Muscle layer of colon (tissue), 2 donors: ENCODE measurements around the gene FLNC.

Experiments
- H3K27ac ChIP-seq: one replicate; pipeline ENCODE4 v1.7.0; 2013; ENCODE audit warnings: low read depth, mild to moderate bottlenecking, low read length, moderate library complexity
- H3K27me3 ChIP-seq, 2 donors: one replicate each; pipeline ENCODE4 v1.7.0; 2013; ENCODE audit warnings: low read length in 2 of 2, mild to moderate bottlenecking in 2 of 2; ENCODE audit not compliant: insufficient read depth in 2 of 2, control insufficient read depth in 1 of 2
- H3K36me3 ChIP-seq: one replicate; pipeline ENCODE4 v1.7.0; 2013; ENCODE audit warnings: mild to moderate bottlenecking, low read length; ENCODE audit not compliant: insufficient read depth
- H3K4me1 ChIP-seq: one replicate; pipeline ENCODE4 v1.7.0; 2013; ENCODE audit warnings: mild to moderate bottlenecking, low read length; ENCODE audit not compliant: insufficient read depth
- H3K4me3 ChIP-seq, 2 donors: one replicate each; pipeline ENCODE4 v1.7.0; 2013; ENCODE audit warnings: low read length in 2 of 2, low read depth in 1 of 2, mild to moderate bottlenecking in 1 of 2, moderate library complexity in 1 of 2
- H3K9ac ChIP-seq: one replicate; pipeline ENCODE4 v1.7.0; 2013; ENCODE audit warnings: low read length
- H3K9me3 ChIP-seq: one replicate; pipeline ENCODE4 v1.7.0; 2013; ENCODE audit warnings: mild to moderate bottlenecking, low read length
- donor health status: abdominal sarcoma.
- donor health status: Adenocarcinoma of cecum.

Gene FLNC

DNA sequence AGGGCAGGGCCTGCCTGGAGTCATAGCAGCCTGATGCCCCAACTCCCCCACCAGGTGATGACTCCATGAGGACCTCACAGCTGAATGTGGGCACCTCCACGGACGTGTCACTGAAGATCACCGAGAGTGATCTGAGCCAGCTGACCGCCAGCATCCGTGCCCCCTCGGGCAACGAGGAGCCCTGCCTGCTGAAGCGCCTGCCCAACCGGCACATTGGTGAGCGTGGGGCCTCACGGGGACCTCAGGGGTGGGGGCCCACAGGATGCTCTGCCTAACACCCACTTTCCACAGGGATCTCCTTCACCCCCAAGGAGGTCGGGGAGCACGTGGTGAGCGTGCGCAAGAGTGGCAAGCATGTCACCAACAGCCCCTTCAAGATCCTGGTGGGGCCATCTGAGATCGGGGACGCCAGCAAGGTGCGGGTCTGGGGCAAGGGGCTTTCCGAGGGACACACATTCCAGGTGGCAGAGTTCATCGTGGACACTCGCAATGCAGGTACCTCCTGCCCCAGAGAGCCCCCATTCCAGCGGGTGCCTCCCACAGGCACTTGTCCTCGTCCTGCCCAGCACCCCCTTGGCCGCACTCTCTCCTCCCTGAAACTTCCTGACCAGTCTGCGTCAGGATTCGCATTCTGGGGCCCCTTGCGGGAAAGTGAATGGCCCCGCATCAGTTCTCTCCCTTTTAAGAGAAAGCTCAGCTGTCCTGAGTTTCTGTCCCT lies 22.5 kb downstream of the FLNC start:
- Histone ChIP-seq H3K4me1 (no peaks in the 10 kb centered on the region), H3K4me3 (no peak overlapping the region), H3K27ac (no peak overlapping the region), H3K9me3 (no peaks in the 10 kb centered on the region), H3K27me3 (no peaks in the 10 kb centered on the region), H3K9ac (no peak overlapping the region), H3K36me3 (peaks cover 92% of the 10 kb centered on the region)

DNA sequence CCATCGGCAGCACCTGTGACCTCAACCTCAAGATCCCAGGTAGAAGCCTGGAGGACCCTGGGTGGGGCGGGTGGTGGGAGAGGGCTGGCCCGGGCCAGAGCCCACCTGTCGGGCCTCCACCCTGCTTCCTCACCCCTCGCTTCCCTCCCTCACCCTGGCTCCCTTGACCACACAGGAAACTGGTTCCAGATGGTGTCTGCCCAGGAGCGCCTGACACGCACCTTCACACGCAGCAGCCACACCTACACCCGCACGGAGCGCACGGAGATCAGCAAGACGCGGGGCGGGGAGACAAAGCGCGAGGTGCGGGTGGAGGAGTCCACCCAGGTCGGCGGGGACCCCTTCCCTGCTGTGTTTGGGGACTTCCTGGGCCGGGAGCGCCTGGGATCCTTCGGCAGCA lies 23.6 kb downstream of the FLNC start:
- Histone ChIP-seq H3K9me3 (no peaks in the 10 kb centered on the region), H3K4me1 (peaks cover 5% of the 10 kb centered on the region), H3K27ac (no peak overlapping the region), H3K36me3 (peaks cover 81% of the 10 kb centered on the region), H3K9ac (no peak overlapping the region), H3K27me3 (no peaks in the 10 kb centered on the region), H3K4me3 (no peak overlapping the region)

DNA sequence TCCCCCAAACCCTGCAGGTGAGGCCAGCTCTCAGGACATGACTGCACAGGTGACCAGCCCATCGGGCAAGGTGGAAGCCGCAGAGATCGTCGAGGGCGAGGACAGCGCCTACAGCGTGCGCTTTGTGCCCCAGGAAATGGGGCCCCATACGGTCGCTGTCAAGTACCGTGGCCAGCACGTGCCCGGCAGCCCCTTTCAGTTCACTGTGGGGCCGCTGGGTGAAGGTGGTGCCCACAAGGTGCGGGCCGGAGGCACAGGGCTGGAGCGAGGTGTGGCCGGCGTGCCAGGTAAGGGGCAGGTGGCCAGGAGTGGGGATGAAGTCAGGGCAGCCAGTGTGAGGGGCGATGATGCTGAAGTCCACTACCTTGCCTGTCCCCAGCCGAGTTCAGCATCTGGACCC lies 24.2 kb downstream of the FLNC start:
- Histone ChIP-seq H3K4me3 (no peak overlapping the region), H3K27ac (no peak overlapping the region), H3K9ac (no peak overlapping the region), H3K9me3 (no peaks in the 10 kb centered on the region), H3K4me1 (peaks cover 11% of the 10 kb centered on the region), H3K27me3 (no peaks in the 10 kb centered on the region), H3K36me3 (peaks cover 75% of the 10 kb centered on the region)

DNA sequence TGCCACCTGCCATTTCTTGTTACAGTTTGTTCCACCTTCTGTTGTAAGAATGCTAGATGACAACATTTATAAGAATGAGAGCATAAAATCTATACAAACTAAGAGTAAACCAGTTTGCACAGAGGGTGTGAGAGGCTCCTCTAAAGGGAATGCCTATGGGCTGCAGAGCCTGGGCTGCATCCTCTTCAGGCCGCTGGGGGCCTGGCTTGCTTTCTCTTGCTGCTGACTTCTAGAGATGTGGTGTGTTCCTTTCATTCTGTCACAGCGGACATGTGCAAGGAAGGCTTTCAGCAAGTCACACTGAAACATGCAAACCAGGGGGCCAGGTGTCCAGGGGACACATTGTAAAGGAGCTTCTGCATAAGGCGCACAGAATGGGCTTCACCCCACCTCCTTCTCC lies 25.4 kb downstream of the FLNC start:
- no peaks in the 10 kb centered on the region for H3K27me3 ChIP-seq
- no peak overlapping the region for H3K27ac ChIP-seq
- H3K4me3 ChIP-seq: no peak overlapping the region
- H3K36me3 ChIP-seq: peaks cover 64% of the 10 kb centered on the region
- H3K9ac ChIP-seq: no peak overlapping the region
- peaks cover 23% of the 10 kb centered on the region for H3K4me1 ChIP-seq
- no peaks in the 10 kb centered on the region for H3K9me3 ChIP-seq

DNA sequence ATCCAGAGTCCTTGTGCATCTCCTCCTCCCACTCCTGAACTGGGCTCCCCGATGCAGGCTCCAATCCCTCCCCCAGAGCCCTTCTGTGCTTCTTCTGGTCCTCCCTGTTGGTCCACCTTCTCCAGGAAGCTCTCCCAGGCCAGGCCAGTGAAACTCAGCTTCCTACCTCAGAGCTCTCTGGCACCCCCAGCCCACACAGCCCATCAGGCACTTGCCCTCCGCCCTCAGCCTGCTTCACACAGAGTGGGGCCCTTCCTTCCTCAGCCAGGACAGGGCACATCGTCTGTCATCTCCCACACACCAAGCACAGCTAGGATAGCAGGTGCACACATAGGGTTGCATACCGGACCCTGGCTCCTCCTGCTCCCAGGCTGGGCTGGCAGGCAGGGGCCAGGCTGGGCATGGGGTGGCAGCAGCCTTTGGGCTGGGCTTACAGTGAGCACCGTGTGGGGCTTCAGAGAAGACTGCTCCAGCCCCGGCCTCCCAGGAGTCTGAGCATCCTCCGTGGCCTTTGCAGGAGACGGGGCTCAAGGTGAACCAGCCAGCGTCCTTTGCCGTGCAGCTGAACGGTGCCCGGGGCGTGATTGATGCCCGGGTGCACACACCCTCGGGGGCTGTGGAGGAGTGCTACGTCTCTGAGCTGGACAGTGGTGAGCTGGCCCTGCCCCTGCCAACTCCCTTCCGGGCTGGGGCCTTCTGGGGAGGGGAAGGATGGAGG lies 26.0 kb downstream of the FLNC start:
- Histone ChIP-seq H3K9me3 (no peaks in the 10 kb centered on the region), H3K9ac (no peak overlapping the region), H3K27ac (no peak overlapping the region), H3K4me3 (no peak overlapping the region), H3K27me3 (no peaks in the 10 kb centered on the region), H3K4me1 (peaks cover 29% of the 10 kb centered on the region), H3K36me3 (peaks cover 58% of the 10 kb centered on the region)

DNA sequence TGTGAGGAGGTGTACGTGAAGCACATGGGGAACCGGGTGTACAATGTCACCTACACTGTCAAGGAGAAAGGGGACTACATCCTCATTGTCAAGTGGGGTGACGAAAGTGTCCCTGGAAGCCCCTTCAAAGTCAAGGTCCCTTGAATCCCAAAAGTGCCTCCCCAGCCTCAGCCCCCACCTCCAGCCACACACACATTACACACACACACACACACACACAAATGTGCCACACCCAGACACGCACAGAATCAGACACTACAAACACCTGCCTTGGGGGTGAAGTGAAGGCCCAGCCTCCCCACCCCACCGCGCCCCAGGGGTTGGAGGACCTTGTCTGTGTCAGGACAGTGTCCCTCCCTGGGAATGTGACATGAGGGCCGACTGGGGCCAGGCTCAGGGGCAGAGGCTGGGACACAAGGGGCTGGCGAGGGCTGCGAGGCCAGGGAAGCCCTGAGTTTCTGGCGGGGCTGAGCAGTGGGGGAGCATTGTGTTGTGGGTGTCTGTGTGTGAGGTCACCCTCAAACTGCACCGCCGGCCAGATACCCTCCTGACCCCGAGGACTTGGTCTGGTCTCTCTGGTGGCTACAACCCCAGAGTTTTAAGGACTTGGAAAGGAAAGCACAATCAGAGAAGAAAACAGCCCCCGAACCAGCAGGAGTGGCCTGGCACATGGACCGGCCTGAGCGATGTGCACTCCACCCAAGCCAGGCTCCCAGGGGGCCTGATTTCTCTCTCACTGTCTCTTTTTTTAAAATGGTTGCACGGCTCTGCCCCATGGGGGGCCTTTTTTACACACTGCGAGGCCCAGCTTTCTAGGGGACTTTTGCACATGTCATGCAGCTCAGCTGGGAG lies 28.4 kb downstream of the FLNC start:
- no peak overlapping the region for H3K4me3 ChIP-seq
- no peaks in the 10 kb centered on the region for H3K27me3 ChIP-seq
- peaks cover 33% of the 10 kb centered on the region for H3K36me3 ChIP-seq
- H3K27ac ChIP-seq: peak overlapping the region; percentile 72
- H3K9me3 ChIP-seq: no peaks in the 10 kb centered on the region
- H3K9ac ChIP-seq: no peak overlapping the region
- H3K4me1 ChIP-seq: peaks cover 39% of the 10 kb centered on the region

DNA sequence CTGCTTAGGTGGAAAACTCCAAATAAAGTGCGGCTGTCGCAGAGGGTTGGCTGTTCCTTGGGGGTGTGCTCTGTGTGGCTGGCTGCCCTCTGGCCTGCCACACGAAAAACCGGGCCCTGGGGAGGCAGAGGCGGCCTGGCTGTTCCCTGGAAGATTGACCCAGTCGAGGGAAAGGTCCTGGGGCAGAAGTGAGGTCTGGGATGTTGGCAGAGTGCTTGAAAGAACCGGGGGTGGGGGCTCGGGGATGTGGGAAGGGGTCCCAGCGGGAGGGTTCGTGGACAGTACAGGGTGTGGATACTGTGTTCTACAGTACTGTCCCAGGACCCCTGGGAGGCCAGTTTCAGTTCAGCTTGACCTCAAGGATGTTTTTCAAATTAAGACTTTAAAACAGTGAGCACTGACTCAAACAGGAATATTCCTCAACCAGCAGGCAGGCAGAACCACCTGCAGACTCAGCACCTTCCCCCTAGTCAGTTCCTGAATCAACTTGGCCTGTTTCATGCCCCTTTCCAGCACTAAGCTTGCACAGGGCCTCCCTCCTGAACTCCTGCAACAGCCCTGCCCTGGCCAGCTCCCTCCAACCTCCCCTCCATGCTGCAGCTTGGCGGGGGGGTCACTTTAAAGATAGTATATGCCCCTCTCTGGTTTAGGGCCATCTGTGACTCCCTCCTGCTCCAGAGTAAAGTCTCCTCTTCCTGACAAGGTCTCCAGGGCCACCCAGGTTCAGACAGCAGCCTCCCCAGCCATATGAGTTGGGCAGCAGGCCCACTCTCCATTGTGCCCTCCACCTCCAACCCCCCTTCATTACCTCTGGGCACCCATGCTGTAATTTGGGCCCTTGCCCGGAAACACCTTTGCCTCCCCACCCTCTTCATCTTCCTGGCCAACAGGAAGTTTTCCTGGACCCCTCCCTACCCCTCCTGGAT lies 29.3 kb downstream of the FLNC start:
- Histone ChIP-seq H3K4me1 (peaks cover 43% of the 10 kb centered on the region), H3K4me3 (no peak overlapping the region), H3K27ac (peak overlapping the region; percentile 32), H3K9me3 (no peaks in the 10 kb centered on the region), H3K27me3 (no peaks in the 10 kb centered on the region), H3K9ac (no peak overlapping the region), H3K36me3 (peaks cover 26% of the 10 kb centered on the region)

DNA sequence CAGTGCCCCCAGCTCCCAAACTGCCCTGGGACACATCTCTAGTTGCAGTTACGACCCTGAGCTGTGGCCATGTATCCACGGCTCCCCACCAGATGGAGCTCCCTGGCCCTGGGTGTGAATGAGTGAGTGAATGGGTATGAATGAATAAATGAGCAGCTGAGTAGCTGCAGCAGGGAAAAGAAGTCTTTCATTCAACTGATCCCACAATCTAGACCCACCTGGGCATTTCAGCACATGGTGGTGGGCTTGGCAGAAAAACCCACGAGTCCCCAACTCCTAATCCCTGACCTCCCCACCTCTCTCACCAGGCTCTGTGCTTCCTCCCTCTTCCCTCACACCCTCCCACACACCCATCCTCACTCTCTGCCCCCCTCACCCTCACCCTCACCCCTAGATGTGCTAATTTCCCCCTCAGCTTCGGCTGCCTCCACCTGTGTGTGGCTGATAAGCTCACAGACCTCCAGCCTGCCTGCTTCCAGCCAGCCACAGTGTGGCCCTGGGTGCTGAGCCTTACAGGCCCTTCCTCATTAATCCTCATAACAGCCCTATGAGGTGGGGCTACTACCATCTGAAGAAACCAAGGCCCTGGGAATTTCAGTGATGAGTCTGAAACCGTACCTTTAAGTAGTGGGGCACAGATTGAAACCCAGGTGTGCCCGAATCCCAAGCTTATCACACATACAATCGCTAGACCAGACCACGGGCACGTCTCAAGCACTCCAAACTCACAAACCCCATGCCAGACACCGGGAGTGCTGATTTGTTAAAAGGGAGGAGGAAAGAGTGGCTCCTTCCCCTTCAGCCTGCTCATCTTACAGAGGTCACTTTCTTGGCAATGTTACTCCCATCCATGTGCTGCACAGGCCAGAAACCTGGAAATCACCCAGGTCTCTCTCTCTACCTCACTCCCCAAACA lies 30.2 kb downstream of the FLNC start:
- peak overlapping the region; percentile 63 for H3K27ac ChIP-seq

DNA sequence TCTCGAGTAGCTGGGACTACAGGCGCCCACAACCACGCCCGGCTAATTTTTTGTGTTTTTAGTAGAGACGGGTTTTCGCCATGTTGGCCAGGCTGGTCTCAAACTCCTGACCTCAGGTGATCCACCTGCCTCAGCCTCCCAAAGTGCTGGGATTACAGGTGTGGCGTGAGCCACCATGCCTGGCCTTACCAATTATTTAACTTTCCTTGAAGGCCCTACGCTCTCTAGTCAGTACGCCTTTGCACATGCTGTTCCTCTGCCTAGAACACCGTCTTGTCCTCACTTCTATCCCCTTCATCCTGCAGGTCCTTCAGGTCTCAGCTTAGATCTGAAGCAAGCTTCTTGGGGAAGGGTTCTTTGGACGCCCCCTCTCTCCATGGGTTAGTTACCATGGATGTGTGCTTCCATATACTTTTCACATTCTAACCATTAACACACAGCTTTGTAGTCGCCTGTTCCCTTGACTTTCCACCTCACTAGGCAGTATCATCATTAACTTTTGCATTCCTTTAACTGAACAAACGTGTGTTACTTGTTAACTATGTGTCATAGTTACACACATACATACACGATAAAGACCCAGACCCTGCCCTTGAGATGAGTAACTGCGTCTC lies 31.9 kb downstream of the FLNC start:
- Histone ChIP-seq H3K4me1 (peaks cover 43% of the 10 kb centered on the region), H3K36me3 (peaks cover 10% of the 10 kb centered on the region), H3K9ac (no peak overlapping the region), H3K27me3 (no peaks in the 10 kb centered on the region), H3K4me3 (peak overlapping the region in 1 of 2 donors; percentile 97), H3K9me3 (no peaks in the 10 kb centered on the region), H3K27ac (peak overlapping the region; percentile 1)

More for the DNA sequence above, 30.2 kb downstream of the FLNC start:
- Histone ChIP-seq H3K4me3 (no peak overlapping the region), H3K27me3 (no peaks in the 10 kb centered on the region), H3K9ac (peak overlapping the region; percentile 7), H3K9me3 (no peaks in the 10 kb centered on the region), H3K36me3 (peaks cover 23% of the 10 kb centered on the region), H3K4me1 (peaks cover 43% of the 10 kb centered on the region)
